HG03558 (cell line): Measurements from ENCODE around the gene CD177.
"Not testable (repeated sequence)": the region's sequence is repeated elsewhere in the genome, so short reads cannot be mapped to it uniquely, and the experiment has no call there.

Source experiments
- ATAC-seq: cut with Tn5 transposase; IDR thresholded peaks from one replicate; pipeline ENCODE4 v1.9.1; 2021; ENCODE audit warnings: moderate number of reproducible peaks; ENCODE audit not compliant: unreplicated experiment; ENCODE audit errors: extremely low read depth

CD177 gene

DNA sequence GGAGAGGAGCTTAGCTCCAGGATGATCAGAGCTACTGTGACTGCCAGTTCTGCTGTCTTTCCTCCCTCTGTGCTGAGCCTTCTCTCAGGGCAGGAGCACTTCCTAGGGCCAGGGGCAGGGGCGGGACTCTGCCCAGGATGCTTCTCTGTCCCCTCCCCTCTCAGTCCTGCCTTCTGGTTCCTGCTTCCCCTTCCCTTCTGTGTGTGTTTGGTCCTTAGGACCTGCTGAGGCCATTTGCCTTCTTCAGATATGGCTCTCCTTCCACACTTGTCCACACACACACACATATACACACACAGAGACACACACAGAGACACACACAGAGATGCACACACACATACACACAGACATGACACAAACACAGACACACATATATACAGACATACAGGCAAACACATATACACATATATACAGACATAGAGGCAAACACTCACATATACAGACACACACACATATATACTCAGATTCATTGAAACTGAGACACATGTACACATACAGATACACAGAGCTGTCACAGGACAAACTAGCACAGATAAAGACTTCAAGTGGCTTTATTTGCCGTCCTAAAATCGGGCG, 22.0 kb upstream of the CD177 start:
- ATAC-seq = no peak

DNA sequence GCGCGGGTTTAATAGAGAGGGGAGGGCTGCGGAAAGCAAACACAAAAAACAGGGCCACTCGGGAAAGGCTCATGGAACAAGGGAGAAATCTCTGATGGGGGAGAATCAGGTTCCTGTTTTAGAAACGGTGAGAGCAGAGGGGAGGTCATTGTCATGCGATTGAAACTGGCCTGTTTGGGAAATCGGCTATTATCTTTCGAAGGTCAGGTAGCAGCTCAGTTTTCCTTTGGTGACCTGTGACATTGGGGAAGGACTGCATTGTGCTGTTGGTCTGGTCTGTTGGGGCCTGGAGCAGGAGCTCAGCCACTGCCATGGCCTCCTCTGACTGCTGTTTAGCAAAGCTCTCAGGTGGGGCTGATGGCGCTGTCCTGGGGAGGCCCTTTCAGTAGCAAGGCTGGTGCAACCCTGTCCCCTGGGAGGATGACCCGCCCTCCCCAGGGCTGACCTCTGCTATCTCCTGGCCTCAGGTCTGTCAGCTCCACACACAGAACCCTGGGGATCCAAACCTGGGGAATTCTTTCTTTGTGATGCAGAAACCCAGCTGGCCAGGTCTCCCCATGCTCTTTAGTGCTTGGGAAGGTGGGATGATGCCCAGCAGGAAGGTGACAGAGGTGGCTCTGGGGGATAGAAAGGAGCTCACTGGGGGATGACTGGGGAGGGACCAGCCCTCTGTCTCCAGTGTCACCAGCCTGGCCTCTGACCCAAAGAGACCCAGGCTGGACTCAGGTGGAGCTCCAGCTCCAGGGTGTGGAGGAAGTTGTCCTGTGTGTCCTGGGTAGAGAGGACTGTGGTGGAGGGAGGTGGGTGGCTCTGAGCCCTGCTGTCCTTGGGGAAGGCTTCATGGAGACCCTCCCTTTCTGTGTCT, 21.2 kb upstream of the CD177 start:
- ATAC-seq = no peak

- not testable (repeated sequence) for ATAC-seq
These were observed 17.0 kb upstream of the CD177 start for GRCh38 chr19:43336508-43336907.

- ATAC-seq = no peak
These were observed 15.7 kb upstream of the CD177 start for GRCh38 chr19:43337737-43338136.

DNA sequence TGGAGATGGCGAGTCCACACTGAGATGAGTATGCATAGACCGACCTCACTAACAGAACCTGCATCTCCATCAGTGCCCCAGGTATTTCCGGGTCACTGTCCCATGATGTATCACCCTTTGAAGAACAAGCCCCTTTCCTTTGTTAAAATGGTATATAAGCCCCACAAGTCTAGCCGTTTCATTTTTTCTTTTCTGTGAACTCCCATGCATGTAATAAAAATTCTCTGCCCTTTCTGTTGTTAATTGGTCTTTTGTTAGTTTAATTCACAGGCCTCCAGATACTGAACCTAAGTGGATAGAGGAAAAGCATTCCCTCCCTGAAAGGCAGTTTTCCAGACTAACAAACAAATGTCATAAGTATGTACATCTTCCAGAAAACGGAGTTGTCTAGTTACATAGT, 15.0 kb upstream of the CD177 start:
- ATAC-seq = no peak

- ATAC-seq = not testable (repeated sequence)
These were observed 14.1 kb upstream of the CD177 start for GRCh38 chr19:43339243-43339930.

- ATAC-seq = not testable (repeated sequence)
These were observed 13.4 kb upstream of the CD177 start for GRCh38 chr19:43340101-43340500.

DNA sequence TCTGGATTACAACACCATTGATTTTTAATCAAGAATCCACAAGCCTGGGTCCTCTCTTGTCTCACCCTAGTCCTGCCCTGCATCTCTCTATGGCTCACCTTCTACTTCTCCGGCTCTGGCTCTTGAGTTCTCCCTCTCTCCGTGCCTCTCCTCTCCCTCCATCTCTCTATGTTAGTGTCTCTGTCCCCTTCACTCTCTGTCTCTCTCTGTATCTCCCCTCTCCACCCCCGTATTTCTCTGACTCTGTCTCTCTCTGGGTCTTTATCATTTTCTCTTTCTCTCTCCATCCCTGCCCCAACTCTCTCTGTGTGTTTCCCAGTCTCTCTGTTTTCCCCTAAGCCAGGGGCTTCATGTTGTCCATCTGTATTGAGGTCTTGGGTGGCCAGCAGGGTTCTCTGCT, 12.4 kb upstream of the CD177 start:
- ATAC-seq = not testable (repeated sequence)

DNA sequence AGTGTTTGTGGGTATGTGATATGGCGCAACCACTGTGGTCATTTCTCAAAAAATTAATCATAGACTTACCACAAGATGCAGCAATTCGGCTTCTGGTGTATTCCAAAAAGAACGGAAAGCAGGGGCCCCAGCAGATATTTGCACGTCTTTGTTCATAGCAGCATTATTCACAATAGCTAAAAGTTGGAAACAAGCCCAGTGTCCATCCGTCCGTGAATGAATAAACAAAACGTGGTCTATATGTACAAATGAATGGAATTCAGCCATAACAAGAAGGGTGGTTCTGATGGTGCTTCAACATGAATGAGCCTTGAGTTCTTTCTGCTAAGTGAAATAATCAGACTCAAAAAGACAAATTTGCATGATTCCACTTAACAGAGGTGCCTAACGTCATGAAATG, 11.4 kb upstream of the CD177 start:
- ATAC-seq = not testable (repeated sequence)

DNA sequence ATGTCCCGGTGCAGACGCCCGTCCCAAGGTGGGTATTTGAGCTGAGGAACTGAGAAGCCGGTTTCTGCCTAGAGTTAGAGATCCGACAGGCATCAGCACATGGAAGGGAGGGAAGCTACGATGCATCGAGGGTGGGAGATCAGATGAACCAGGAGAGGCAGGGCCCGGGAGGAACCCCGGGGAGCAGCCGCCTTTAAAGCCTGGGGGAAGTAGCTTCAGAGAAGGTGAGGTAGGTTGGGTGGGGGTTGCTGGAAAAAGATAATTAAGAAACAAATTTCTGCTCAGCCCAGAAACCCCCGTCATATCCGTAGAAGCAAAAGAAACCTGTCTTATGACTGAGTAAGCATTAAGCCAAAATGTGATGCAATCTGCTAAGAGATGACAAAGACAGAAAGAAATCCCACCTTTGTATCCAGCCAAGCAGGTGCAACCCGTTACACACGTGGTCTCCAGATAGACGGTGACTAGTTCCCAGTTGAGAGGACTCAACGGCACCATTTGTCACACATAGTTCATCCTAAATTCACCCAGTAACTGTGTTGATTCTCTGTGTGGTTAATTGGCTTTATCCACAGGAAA, 9.1 kb upstream of the CD177 start:
- not testable (repeated sequence) for ATAC-seq

- not testable (repeated sequence) for ATAC-seq
These were observed 3.7 kb upstream of the CD177 start for GRCh38 chr19:43349813-43350212.

GRCh38 chr19:43351998-43352746, 1.3 kb upstream of the CD177 start:
- ATAC-seq = no peak

GRCh38 chr19:43354305-43354627, 780 bp downstream of the CD177 start:
- no peak for ATAC-seq

DNA sequence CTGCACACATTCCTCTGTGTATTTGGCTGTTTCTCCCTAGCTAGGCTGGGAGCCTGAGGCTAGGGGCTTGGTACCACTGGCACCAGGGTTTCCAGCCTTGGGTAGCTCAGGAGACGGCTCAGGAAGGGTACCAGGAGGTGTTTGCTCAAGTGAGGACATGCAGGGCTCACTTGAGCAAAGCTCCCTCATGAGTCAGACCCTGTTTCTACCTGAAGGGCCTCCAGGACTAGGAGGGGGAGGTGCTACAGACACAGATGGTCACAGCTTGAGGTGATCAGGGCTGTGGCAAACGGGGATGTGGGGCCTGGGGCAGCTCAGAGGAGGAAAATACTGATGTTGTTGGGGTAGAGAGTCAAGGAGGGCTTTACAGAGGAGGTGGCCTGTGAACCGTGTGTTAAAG, 3.3 kb downstream of the CD177 start:
- not testable (repeated sequence) for ATAC-seq

GRCh38 chr19:43362179-43362578, 8.7 kb downstream of the CD177 start:
- ATAC-seq = no peak

DNA sequence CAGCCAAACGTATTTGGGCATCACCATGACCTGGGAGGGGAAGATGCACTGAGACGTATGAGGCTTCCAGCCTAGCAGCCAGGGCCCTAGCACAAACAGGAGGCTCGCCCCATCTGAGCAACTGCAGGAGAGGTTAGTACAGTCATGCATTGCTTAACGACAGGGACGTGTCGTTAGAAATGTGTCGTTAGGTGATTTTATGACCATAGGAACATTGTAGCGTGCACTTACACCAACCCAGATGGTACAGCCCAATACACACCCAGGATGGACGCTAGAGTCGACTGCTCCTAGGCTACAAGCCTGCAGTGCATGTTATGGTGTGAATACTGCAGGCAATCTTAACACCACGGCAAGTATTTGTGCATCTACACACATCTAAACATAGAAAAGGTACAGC, 9.3 kb downstream of the CD177 start:
- no peak for ATAC-seq

DNA sequence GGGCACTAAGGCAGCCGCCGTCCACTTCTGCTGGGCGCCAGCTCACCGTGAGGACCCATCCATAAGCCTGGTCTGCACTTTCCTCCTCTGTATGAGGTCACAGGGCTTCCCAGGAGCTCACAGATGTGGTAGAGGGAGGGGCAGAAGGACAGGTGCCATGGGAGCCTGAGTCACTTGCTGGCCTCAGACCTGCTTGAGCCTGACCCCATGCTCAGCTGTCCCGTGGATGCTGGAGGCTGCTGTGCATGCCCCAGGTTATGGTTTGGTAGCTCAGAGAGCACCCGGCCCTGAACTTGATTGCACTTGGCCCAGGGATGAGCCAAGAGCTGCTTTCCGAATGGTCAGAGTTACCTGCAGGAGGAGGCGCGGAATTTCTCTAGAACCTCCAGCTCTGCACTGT, 12.2 kb downstream of the CD177 start:
- not testable (repeated sequence) for ATAC-seq

DNA sequence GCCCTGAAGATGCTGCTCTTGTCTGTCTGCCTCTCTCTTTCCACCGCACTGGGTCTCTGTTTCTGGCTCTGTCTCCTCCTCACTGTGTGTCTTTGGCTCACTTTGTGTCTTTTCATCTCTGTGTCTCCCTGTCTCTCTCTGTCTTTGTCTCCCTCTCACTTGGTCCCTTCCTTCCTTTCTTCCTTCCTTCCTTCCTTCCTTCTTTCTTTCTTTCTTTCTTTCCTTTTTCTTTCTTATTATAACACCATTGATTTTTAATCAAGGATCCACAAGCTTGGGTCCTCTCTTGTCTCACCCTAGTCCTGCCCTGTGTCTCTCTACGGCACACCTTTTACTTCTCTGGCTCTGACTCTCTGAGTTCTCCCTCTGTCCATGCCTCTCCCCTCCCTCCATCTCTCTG, 14.3 kb downstream of the CD177 start:
- ATAC-seq = no peak

- not testable (repeated sequence) for ATAC-seq
These were observed 15.4 kb downstream of the CD177 start for GRCh38 chr19:43368897-43369296.

DNA sequence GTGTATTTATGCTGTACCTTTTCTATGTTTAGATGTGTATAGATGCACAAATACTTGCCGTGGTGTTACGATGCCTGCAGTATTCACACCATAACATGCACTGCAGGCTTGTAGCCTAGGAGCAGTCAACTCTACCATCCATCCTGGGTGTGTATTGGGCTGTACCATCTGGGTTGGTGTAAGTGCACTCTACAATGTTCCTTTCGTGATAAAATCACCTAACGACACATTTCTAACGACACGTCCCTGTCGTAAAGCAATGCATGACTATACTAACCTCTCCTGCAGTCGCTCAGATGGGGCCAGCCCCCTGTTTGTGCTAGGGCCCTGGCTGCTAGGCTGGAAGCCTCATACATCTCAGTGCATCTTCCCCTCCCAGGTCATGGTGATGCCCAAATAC, 18.4 kb downstream of the CD177 start:
- no peak for ATAC-seq
